Gastrocnemius medialis (tissue), 4 donors: ENCODE data around the gene NPTX2.

Source experiments
- CTCF ChIP-seq, 5 experiments: fragments of 450-650 bp in 3 of 5; fragments of 200-600 bp in 2 of 5; sonication (generic) in 2 of 5; IDR thresholded peaks in 4 of 5; conservative IDR thresholded peaks in 1 of 5; 1 replicate in 4 of 5; 2 replicates in 1 of 5; pipeline ENCODE4 v1.5.1; 2016 to 2019; ENCODE audit warnings: antibody characterized with exemption in 5 of 5, mild to moderate bottlenecking in 3 of 5, moderate library complexity in 3 of 5
- POLR2A ChIP-seq, 2 donors: fragments of 450-650 bp; IDR thresholded peaks; one replicate each; pipeline ENCODE4 v1.6.1; 2017; ENCODE audit warnings: antibody characterized with exemption in 2 of 2, mild to moderate bottlenecking in 2 of 2, moderate library complexity in 2 of 2

- TF ChIP-seq CTCF (IDR thresholded peaks at IDR 0.05 in 4 of 5, conservative IDR thresholded peaks at IDR 0.05 in 1 of 5), result no peak
- no peak for TF ChIP-seq POLR2A (IDR thresholded peaks at IDR 0.05)
Observed at GRCh38 chr7:98573816-98574215, 43.3 kb upstream of the NPTX2 start.
